Fibroblast of villous mesenchyme (primary cell): ENCODE data around the gene HBZ. TPM values are rescaled to one million over a fixed set of nuclear protein-coding genes. Genes with fewer than 3 reads are reported as not detected.

Experiments used
- DNase-seq: peaks from one replicate; pipeline ENCODE4 v3.0.0-alpha.2; 2010; ENCODE audit warnings: low read depth
- H3K4me3 ChIP-seq: 2 replicates; pipeline ENCODE4 v1.5.1; 2011; ENCODE audit warnings: low read depth, mild to moderate bottlenecking, low read length
- CTCF ChIP-seq: IDR thresholded peaks from 2 replicates; pipeline ENCODE4 v1.5.1; 2012; ENCODE audit warnings: low read depth, mild to moderate bottlenecking, low read length; ENCODE audit not compliant: insufficient read depth
- total RNA-seq: library from RNA; depleted of rRNA; stranded (reverse); fragments of >200 nt; gene quantifications from 2 replicates; pipeline ENCODE4 v1.2.3, GENCODE V29; 2012

Gene HBZ
- total RNA-seq, 1 donor, result not detected

GRCh38 chr16:114327-114726, 38.1 kb upstream of the HBZ start:
- no peak for DNase-seq
- H3K4me3 ChIP-seq, result no peak overlapping the region
- no peak for TF ChIP-seq CTCF

- no peak overlapping the region for H3K4me3 ChIP-seq
- TF ChIP-seq CTCF, result no peak
- no peak for DNase-seq
These were observed 36.4 kb upstream of the HBZ start for GRCh38 chr16:116015-116414.

GRCh38 chr16:117379-118365, 34.8 kb upstream of the HBZ start:
- no peak overlapping the region for H3K4me3 ChIP-seq
- TF ChIP-seq CTCF, result peak; percentile 83
- peak; percentile 55 for DNase-seq

- TF ChIP-seq CTCF, result no peak
- no peak overlapping the region for H3K4me3 ChIP-seq
- no peak for DNase-seq
These were observed 33.6 kb upstream of the HBZ start for GRCh38 chr16:118857-119256.

- no peak for TF ChIP-seq CTCF
- no peak overlapping the region for H3K4me3 ChIP-seq
- no peak for DNase-seq
These were observed 33.1 kb upstream of the HBZ start for GRCh38 chr16:119295-119694.

GRCh38 chr16:119835-120491, 32.5 kb upstream of the HBZ start:
- H3K4me3 ChIP-seq, result no peak overlapping the region
- DNase-seq, result no peak
- TF ChIP-seq CTCF, result no peak
